GM23338 (cell line): ENCODE measurements around the gene SRPX. TPM values are rescaled to one million over a fixed set of nuclear protein-coding genes. Genes with fewer than 3 reads are reported as not detected.

Source experiments
- ATAC-seq: fragments of 200-7000 bp; cut with Tn5 transposase; 3 replicates; pipeline ENCODE4 v1.9.1; 2020
- DNase-seq: peaks from one replicate; pipeline ENCODE4 v3.0.0-alpha.2; 2015; ENCODE audit warnings: low spot score
- H2AFZ ChIP-seq: fragments of 200-600 bp; sonication (generic); 2 replicates; pipeline ENCODE4 v1.8.0; 2016; ENCODE audit warnings: antibody characterized with exemption, mild to moderate bottlenecking, moderate library complexity
- H3F3A ChIP-seq: fragments of 200-600 bp; sonication (generic); replicated peaks from 2 replicates; pipeline ENCODE4 v1.8.0; 2017; ENCODE audit warnings: antibody characterized with exemption, mixed run types, low read depth
- H3K27ac ChIP-seq: fragments of 200-600 bp; sonication (generic); 2 replicates; pipeline ENCODE4 v1.6.1; 2016; ENCODE audit warnings: low read depth
- H3K27me3 ChIP-seq: fragments of 200-600 bp; sonication (generic); 2 replicates; pipeline ENCODE4 v1.8.0; 2016; ENCODE audit warnings: mild to moderate bottlenecking, mixed run types, moderate library complexity; ENCODE audit not compliant: insufficient read depth
- H3K36me3 ChIP-seq: fragments of 200-600 bp; sonication (generic); 2 replicates; pipeline ENCODE4 v1.8.0; 2016; ENCODE audit warnings: mild to moderate bottlenecking; ENCODE audit not compliant: insufficient read depth
- H3K4me1 ChIP-seq: fragments of 200-600 bp; sonication (generic); 2 replicates; pipeline ENCODE4 v1.8.0; 2016; ENCODE audit warnings: mild to moderate bottlenecking, moderate library complexity; ENCODE audit not compliant: insufficient read depth
- H3K4me2 ChIP-seq: fragments of 200-600 bp; sonication (generic); 2 replicates; pipeline ENCODE4 v1.7.1; 2017; ENCODE audit warnings: mixed run types
- H3K4me3 ChIP-seq: fragments of 200-600 bp; sonication (generic); 2 replicates; pipeline ENCODE4 v1.6.1; 2016; ENCODE audit warnings: mixed run types
- H3K79me2 ChIP-seq: fragments of 200-600 bp; sonication (generic); replicated peaks from 2 replicates; pipeline ENCODE4 v1.8.0; 2017; ENCODE audit warnings: mild to moderate bottlenecking; ENCODE audit not compliant: insufficient read depth
- H3K9me2 ChIP-seq: fragments of 200-600 bp; sonication (generic); 2 replicates; pipeline ENCODE4 v1.8.0; 2017; ENCODE audit not compliant: insufficient read depth
- H4K20me1 ChIP-seq: fragments of 200-600 bp; sonication (generic); replicated peaks from 2 replicates; pipeline ENCODE4 v1.8.0; 2017; ENCODE audit warnings: mild to moderate bottlenecking; ENCODE audit not compliant: insufficient read depth
- H3K27ac Mint-ChIP-seq: 2 replicates; pipeline ENCODE4 v1.8.0; 2020; ENCODE audit warnings: inconsistent platforms, mild to moderate bottlenecking, moderate library complexity, mixed read lengths
- H3K27me3 Mint-ChIP-seq: 3 replicates; pipeline ENCODE4 v1.8.0; 2022; ENCODE audit warnings: low read depth, mild to moderate bottlenecking, moderate library complexity, mixed read lengths, inconsistent platforms; ENCODE audit not compliant: insufficient read depth, poor library complexity
- H3K36me3 Mint-ChIP-seq: 3 replicates; pipeline ENCODE4 v1.8.0; 2021; ENCODE audit warnings: low read depth, mild to moderate bottlenecking, inconsistent platforms, moderate library complexity, mixed read lengths
- H3K4me1 Mint-ChIP-seq: 3 replicates; pipeline ENCODE4 v1.8.0; 2020; ENCODE audit warnings: mild to moderate bottlenecking, inconsistent platforms, mixed read lengths
- H3K4me3 Mint-ChIP-seq: 3 replicates; pipeline ENCODE4 v1.8.0; 2021; ENCODE audit warnings: moderate library complexity, mild to moderate bottlenecking, inconsistent platforms, mixed read lengths
- H3K9me3 Mint-ChIP-seq: 3 replicates; pipeline ENCODE4 v1.8.0; 2020; ENCODE audit warnings: moderate library complexity, mild to moderate bottlenecking, inconsistent platforms, mixed read lengths
- CREB1 ChIP-seq: fragments of 250-450 bp; sonication (Bioruptor Pico); IDR thresholded peaks from 2 replicates; pipeline ENCODE4 v1.5.0; 2020; ENCODE audit warnings: low read depth, mild to moderate bottlenecking, moderate library complexity
- EZH2 ChIP-seq: fragments of 200-600 bp; sonication (generic); IDR thresholded peaks from one replicate; pipeline ENCODE4 v1.8.0; 2017; ENCODE audit warnings: antibody characterized with exemption, mild to moderate bottlenecking, low read depth; ENCODE audit not compliant: unreplicated experiment
- EZH2phosphoT487 ChIP-seq: fragments of 200-600 bp; sonication (generic); IDR thresholded peaks from one replicate; pipeline ENCODE4 v1.8.1; 2018; ENCODE audit warnings: antibody characterized with exemption; ENCODE audit not compliant: unreplicated experiment
- JUNB ChIP-seq: IDR thresholded peaks from one replicate; pipeline ENCODE4 v1.6.1; 2016; ENCODE audit warnings: antibody characterized with exemption; ENCODE audit not compliant: unreplicated experiment
- NANOG ChIP-seq: IDR thresholded peaks from 2 replicates; pipeline ENCODE4 v1.6.1; 2016; ENCODE audit warnings: antibody characterized with exemption, borderline replicate concordance
- POLR2AphosphoS5 ChIP-seq: IDR thresholded peaks from 2 replicates; pipeline ENCODE4 v1.6.1; 2016; ENCODE audit warnings: antibody characterized with exemption, low read depth
- STAT1 ChIP-seq: IDR thresholded peaks from one replicate; pipeline ENCODE4 v1.6.1; 2016; ENCODE audit warnings: antibody characterized with exemption; ENCODE audit not compliant: unreplicated experiment
- ZNF114 ChIP-seq: fragments of 250-450 bp; sonication (Bioruptor Pico); IDR thresholded peaks from 2 replicates; pipeline ENCODE4 v1.5.0; 2020; ENCODE audit warnings: mild to moderate bottlenecking, moderate library complexity
- ZNF331 ChIP-seq: fragments of 250-450 bp; sonication (Bioruptor Pico); IDR thresholded peaks from 2 replicates; pipeline ENCODE4 v1.5.0; 2020; ENCODE audit warnings: low read depth, mild to moderate bottlenecking, moderate library complexity
- polyA plus RNA-seq: library from polyadenylated mRNA; unstranded; fragments of >200 nt; fragmentation: Nextera tagmentation; extraction: Ambion mirVana; gene quantifications from 2 replicates; pipeline ENCODE4 v1.2.1, GENCODE V29; 2016
- total RNA-seq: library from RNA; depleted of rRNA; stranded (reverse); fragments of >200 nt; shearing (Covaris generic); gene quantifications from 2 replicates; pipeline ENCODE4 v1.2.3, GENCODE V29; 2014
- TF ChIP-seq, protein P1 (sequence below): fragments of 250-450 bp; sonication (Bioruptor Pico); IDR thresholded peaks from 2 replicates; pipeline ENCODE4 v1.5.0; 2020; ENCODE audit warnings: mild to moderate bottlenecking, moderate library complexity
- TF ChIP-seq, protein P2 (sequence below), 2 experiments: fragments of 200-600 bp in 1 of 2; sonication (generic) in 1 of 2; conservative IDR thresholded peaks; 2 replicates each; pipeline versions ENCODE4 v1.5.1 to v1.6.1; 2016 to 2017; ENCODE audit warnings: antibody characterized with exemption in 2 of 2, low read depth in 2 of 2, mild to moderate bottlenecking in 2 of 2, moderate library complexity in 1 of 2
- TF ChIP-seq, protein P3 (sequence below): IDR thresholded peaks from 2 replicates; pipeline ENCODE4 v1.6.1; 2016; ENCODE audit warnings: antibody characterized with exemption
- TF ChIP-seq, protein P4 (sequence below): IDR thresholded peaks from one replicate; pipeline ENCODE4 v1.6.1; 2018; ENCODE audit warnings: antibody characterized with exemption; ENCODE audit not compliant: unreplicated experiment

SRPX gene
- total and polyA plus RNA-seq, 2 experiments from 2014 or later, result 14.3 to 16.9 TPM

DNA sequence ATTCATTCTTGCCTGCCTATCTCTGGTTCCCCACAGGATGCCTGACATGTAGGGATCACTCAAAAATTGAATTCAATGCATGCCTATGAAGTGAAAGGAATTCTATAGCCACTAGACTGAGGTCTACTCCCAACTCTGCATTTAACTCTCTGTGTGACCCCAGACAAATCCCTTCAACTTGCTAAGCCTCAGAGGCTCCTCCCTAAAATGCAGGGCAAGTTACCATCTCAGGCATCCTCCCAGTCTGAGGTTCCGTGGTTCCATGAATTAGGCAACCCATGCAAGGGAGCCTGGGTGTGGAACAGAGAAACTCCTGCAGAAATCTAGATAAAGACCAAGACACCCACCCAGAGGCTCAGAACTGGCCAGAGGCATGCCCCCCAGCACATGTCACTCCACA, 6.6 kb downstream of the SRPX start:
- no peaks in the 10 kb centered on the region for H3K9me2 ChIP-seq
- no peak overlapping the region for H3K27ac ChIP-seq
- H3K27me3 ChIP-seq, result no peaks in the 10 kb centered on the region
- Mint-ChIP-seq H3K27me3 (peaks cover 2% of the 10 kb centered on the region), H3K4me1 (peaks cover 12% of the 10 kb centered on the region; the same call in 2 of the 3 replicates), H3K9me3 (no peaks in the 10 kb centered on the region), H3K36me3 (no peaks in the 10 kb centered on the region), H3K4me3 (no peak overlapping the region), H3K27ac (no peak overlapping the region)
- H3K79me2 ChIP-seq, result no peaks in the 10 kb centered on the region
- no peaks in the 10 kb centered on the region for H4K20me1 ChIP-seq
- no peaks in the 10 kb centered on the region for H3F3A ChIP-seq
- no peak overlapping the region for H3K4me2 ChIP-seq
- peaks cover 7% of the 10 kb centered on the region for H3K4me1 ChIP-seq
- no peaks in the 10 kb centered on the region for H3K36me3 ChIP-seq
- H3K4me3 ChIP-seq, result no peak overlapping the region
- ATAC-seq, result no peak
- H2AFZ ChIP-seq, result no peak overlapping the region
- no peak for DNase-seq
- no peak for TF ChIP-seq JUNB
- TF ChIP-seq STAT1, result no peak
- TF ChIP-seq, protein P1, sequence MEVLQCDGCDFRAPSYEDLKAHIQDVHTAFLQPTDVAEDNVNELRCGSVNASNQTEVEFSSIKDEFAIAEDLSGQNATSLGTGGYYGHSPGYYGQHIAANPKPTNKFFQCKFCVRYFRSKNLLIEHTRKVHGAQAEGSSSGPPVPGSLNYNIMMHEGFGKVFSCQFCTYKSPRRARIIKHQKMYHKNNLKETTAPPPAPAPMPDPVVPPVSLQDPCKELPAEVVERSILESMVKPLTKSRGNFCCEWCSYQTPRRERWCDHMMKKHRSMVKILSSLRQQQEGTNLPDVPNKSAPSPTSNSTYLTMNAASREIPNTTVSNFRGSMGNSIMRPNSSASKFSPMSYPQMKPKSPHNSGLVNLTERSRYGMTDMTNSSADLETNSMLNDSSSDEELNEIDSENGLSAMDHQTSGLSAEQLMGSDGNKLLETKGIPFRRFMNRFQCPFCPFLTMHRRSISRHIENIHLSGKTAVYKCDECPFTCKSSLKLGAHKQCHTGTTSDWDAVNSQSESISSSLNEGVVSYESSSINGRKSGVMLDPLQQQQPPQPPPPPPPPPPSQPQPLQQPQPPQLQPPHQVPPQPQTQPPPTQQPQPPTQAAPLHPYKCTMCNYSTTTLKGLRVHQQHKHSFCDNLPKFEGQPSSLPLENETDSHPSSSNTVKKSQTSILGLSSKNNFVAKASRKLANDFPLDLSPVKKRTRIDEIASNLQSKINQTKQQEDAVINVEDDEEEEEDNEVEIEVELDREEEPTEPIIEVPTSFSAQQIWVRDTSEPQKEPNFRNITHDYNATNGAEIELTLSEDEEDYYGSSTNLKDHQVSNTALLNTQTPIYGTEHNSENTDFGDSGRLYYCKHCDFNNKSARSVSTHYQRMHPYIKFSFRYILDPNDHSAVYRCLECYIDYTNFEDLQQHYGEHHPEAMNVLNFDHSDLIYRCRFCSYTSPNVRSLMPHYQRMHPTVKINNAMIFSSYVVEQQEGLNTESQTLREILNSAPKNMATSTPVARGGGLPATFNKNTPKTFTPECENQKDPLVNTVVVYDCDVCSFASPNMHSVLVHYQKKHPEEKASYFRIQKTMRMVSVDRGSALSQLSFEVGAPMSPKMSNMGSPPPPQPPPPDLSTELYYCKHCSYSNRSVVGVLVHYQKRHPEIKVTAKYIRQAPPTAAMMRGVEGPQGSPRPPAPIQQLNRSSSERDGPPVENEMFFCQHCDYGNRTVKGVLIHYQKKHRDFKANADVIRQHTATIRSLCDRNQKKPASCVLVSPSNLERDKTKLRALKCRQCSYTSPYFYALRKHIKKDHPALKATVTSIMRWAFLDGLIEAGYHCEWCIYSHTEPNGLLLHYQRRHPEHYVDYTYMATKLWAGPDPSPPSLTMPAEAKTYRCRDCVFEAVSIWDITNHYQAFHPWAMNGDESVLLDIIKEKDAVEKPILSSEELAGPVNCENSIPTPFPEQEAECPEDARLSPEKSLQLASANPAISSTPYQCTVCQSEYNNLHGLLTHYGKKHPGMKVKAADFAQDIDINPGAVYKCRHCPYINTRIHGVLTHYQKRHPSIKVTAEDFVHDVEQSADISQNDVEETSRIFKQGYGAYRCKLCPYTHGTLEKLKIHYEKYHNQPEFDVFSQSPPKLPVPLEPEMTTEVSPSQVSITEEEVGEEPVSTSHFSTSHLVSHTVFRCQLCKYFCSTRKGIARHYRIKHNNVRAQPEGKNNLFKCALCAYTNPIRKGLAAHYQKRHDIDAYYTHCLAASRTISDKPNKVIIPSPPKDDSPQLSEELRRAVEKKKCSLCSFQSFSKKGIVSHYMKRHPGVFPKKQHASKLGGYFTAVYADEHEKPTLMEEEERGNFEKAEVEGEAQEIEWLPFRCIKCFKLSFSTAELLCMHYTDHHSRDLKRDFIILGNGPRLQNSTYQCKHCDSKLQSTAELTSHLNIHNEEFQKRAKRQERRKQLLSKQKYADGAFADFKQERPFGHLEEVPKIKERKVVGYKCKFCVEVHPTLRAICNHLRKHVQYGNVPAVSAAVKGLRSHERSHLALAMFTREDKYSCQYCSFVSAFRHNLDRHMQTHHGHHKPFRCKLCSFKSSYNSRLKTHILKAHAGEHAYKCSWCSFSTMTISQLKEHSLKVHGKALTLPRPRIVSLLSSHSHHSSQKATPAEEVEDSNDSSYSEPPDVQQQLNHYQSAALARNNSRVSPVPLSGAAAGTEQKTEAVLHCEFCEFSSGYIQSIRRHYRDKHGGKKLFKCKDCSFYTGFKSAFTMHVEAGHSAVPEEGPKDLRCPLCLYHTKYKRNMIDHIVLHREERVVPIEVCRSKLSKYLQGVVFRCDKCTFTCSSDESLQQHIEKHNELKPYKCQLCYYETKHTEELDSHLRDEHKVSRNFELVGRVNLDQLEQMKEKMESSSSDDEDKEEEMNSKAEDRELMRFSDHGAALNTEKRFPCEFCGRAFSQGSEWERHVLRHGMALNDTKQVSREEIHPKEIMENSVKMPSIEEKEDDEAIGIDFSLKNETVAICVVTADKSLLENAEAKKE (CRISPR knock-in tag), result no peak
- no peak for TF ChIP-seq ZNF114 (CRISPR knock-in tag)
- TF ChIP-seq ZNF331, result no peak
- TF ChIP-seq, protein P2, sequence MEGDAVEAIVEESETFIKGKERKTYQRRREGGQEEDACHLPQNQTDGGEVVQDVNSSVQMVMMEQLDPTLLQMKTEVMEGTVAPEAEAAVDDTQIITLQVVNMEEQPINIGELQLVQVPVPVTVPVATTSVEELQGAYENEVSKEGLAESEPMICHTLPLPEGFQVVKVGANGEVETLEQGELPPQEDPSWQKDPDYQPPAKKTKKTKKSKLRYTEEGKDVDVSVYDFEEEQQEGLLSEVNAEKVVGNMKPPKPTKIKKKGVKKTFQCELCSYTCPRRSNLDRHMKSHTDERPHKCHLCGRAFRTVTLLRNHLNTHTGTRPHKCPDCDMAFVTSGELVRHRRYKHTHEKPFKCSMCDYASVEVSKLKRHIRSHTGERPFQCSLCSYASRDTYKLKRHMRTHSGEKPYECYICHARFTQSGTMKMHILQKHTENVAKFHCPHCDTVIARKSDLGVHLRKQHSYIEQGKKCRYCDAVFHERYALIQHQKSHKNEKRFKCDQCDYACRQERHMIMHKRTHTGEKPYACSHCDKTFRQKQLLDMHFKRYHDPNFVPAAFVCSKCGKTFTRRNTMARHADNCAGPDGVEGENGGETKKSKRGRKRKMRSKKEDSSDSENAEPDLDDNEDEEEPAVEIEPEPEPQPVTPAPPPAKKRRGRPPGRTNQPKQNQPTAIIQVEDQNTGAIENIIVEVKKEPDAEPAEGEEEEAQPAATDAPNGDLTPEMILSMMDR (conservative IDR thresholded peaks at IDR 0.05; ENCODE audit: low read depth in 2 of 2), result no peak
- TF ChIP-seq EZH2, result no peak
- no peak for TF ChIP-seq EZH2phosphoT487
- TF ChIP-seq, protein P3, sequence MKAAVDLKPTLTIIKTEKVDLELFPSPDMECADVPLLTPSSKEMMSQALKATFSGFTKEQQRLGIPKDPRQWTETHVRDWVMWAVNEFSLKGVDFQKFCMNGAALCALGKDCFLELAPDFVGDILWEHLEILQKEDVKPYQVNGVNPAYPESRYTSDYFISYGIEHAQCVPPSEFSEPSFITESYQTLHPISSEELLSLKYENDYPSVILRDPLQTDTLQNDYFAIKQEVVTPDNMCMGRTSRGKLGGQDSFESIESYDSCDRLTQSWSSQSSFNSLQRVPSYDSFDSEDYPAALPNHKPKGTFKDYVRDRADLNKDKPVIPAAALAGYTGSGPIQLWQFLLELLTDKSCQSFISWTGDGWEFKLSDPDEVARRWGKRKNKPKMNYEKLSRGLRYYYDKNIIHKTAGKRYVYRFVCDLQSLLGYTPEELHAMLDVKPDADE, result no peak
- TF ChIP-seq CREB1, result no peak
- TF ChIP-seq, protein P4, sequence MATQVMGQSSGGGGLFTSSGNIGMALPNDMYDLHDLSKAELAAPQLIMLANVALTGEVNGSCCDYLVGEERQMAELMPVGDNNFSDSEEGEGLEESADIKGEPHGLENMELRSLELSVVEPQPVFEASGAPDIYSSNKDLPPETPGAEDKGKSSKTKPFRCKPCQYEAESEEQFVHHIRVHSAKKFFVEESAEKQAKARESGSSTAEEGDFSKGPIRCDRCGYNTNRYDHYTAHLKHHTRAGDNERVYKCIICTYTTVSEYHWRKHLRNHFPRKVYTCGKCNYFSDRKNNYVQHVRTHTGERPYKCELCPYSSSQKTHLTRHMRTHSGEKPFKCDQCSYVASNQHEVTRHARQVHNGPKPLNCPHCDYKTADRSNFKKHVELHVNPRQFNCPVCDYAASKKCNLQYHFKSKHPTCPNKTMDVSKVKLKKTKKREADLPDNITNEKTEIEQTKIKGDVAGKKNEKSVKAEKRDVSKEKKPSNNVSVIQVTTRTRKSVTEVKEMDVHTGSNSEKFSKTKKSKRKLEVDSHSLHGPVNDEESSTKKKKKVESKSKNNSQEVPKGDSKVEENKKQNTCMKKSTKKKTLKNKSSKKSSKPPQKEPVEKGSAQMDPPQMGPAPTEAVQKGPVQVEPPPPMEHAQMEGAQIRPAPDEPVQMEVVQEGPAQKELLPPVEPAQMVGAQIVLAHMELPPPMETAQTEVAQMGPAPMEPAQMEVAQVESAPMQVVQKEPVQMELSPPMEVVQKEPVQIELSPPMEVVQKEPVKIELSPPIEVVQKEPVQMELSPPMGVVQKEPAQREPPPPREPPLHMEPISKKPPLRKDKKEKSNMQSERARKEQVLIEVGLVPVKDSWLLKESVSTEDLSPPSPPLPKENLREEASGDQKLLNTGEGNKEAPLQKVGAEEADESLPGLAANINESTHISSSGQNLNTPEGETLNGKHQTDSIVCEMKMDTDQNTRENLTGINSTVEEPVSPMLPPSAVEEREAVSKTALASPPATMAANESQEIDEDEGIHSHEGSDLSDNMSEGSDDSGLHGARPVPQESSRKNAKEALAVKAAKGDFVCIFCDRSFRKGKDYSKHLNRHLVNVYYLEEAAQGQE, result no peak
- TF ChIP-seq POLR2AphosphoS5, result no peak
- TF ChIP-seq NANOG, result no peak
